ENCODE results near the gene DLG2. TPM values are rescaled to one million over a fixed set of nuclear protein-coding genes. Genes with fewer than 3 reads are reported as not detected.

The DLG2 gene
- total and polyA plus RNA-seq, 2 of the 8 experiments (the other 6 are each of a cell fraction or from before 2014, with no cell fraction given): 1.7 to 14.3 TPM

DNA sequence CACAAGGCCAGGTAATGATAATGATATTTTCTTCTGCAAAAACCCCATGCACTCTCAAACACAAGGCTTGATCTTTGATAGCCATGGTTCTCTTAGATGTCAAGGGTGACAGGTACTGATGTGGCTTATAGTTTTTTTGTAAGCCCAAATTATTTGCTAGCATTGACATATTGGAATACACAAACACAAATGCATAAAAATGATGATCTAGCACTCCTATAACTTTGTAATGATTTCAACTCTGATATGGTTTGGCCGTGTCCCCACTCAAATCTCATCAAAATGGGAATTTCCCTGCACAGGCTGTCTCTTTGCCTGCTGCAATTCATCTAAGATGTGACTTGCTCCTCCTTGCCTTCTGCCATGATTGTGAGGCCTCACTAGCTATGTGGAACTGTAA is 1768.5 kb downstream of the DLG2 start:
- no peak overlapping the region for H3K4me3 ChIP-seq (ENCODE audit: extremely low read depth in 1 of 4, insufficient read depth in 2 of 4, low read depth in 3 of 4, low read length in 4 of 4)
- TF ChIP-seq BACH1 (IDR thresholded peaks at IDR 0.05; ENCODE audit: low read length) (no peak), SAP30 (IDR thresholded peaks at IDR 0.05; ENCODE audit: insufficient read depth, insufficient replicate concordance, low read length) (no peak), SP4 (IDR thresholded peaks at IDR 0.05; ENCODE audit: low read length) (no peak), JUN (IDR thresholded peaks at IDR 0.05; ENCODE audit: low read depth, low read length) (no peak), TBP (IDR thresholded peaks at IDR 0.05; ENCODE audit: low read depth, low read length) (no peak), NRF1 (IDR thresholded peaks at IDR 0.05; ENCODE audit: low read depth, low read length) (no peak), EGR1 (IDR thresholded peaks at IDR 0.05; ENCODE audit: borderline replicate concordance, low read depth, low read length) (no peak), GTF2F1 (IDR thresholded peaks at IDR 0.05; ENCODE audit: borderline replicate concordance, low read depth, low read length) (no peak), EZH2 (IDR thresholded peaks at IDR 0.05; ENCODE audit: low read depth, low read length, severe bottlenecking) (no peak)
- TF ChIP-seq, protein P1, sequence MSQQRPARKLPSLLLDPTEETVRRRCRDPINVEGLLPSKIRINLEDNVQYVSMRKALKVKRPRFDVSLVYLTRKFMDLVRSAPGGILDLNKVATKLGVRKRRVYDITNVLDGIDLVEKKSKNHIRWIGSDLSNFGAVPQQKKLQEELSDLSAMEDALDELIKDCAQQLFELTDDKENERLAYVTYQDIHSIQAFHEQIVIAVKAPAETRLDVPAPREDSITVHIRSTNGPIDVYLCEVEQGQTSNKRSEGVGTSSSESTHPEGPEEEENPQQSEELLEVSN (IDR thresholded peaks at IDR 0.05): no peak
- TF ChIP-seq, protein P2, sequence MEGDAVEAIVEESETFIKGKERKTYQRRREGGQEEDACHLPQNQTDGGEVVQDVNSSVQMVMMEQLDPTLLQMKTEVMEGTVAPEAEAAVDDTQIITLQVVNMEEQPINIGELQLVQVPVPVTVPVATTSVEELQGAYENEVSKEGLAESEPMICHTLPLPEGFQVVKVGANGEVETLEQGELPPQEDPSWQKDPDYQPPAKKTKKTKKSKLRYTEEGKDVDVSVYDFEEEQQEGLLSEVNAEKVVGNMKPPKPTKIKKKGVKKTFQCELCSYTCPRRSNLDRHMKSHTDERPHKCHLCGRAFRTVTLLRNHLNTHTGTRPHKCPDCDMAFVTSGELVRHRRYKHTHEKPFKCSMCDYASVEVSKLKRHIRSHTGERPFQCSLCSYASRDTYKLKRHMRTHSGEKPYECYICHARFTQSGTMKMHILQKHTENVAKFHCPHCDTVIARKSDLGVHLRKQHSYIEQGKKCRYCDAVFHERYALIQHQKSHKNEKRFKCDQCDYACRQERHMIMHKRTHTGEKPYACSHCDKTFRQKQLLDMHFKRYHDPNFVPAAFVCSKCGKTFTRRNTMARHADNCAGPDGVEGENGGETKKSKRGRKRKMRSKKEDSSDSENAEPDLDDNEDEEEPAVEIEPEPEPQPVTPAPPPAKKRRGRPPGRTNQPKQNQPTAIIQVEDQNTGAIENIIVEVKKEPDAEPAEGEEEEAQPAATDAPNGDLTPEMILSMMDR (IDR thresholded peaks at IDR 0.05; ENCODE audit: control extremely low read depth in 1 of 3, insufficient read depth in 1 of 3, low read depth in 1 of 3, low read length in 3 of 3): no peak
- TF ChIP-seq, protein P3, sequence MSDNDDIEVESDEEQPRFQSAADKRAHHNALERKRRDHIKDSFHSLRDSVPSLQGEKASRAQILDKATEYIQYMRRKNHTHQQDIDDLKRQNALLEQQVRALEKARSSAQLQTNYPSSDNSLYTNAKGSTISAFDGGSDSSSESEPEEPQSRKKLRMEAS (IDR thresholded peaks at IDR 0.05): no peak
- H2AFZ ChIP-seq (ENCODE audit: low read length): no peak overlapping the region
- no peak overlapping the region for H3K18ac ChIP-seq (ENCODE audit: extremely low read depth, low read length)
- H3K4ac ChIP-seq (replicated peaks; ENCODE audit: insufficient read length, low read depth, low read length): no peak overlapping the region
- peaks cover 0 to 6% of the 10 kb centered on the region in 2 experiments; a peak in 2 of 4 replicates for H3K9me3 ChIP-seq (ENCODE audit: insufficient read depth in 2 of 2, low read depth in 1 of 2, low read length in 1 of 2)
- H3K4me2 ChIP-seq (ENCODE audit: insufficient read depth in 1 of 2, low read depth in 2 of 2, low read length in 2 of 2): no peak overlapping the region
- no peak overlapping the region for H3K56ac ChIP-seq (replicated peaks; ENCODE audit: insufficient read length, low read depth, low read length)
- CTCF ChIA-PET (ENCODE audit: partially characterized antibody): no interaction called here
- no peak overlapping the region for H3K27ac ChIP-seq (ENCODE audit: low read depth, low read length)
- no peak overlapping the region for H3K23ac ChIP-seq (ENCODE audit: insufficient read length)
- no peak overlapping the region for H4K91ac ChIP-seq (replicated peaks; ENCODE audit: insufficient read length, low read length)
- no peaks in the 10 kb centered on the region for H3K79me2 ChIP-seq (ENCODE audit: control insufficient read depth in 1 of 2, insufficient read depth in 2 of 2, low read length in 2 of 2)
- no peak overlapping the region for H2BK5ac ChIP-seq (ENCODE audit: low read depth, low read length)
- POLR2A ChIA-PET (ENCODE audit: partially characterized antibody): no interaction called here
- H2AK5ac ChIP-seq (ENCODE audit: low read depth, low read length): no peak overlapping the region
- 100% methylated on average over 1 of the region's 1 CpG; no CpG with 5 or more reads in 1 of the 2 experiments for WGBS, 2 experiments (ENCODE audit: extremely low coverage in 1 of 2, insufficient coverage in 1 of 2, insufficient read length in 1 of 2, insufficient replicate concordance in 2 of 2, low coverage in 1 of 2, low lambda C conversion rate in 2 of 2, missing lambda C conversion rate in 1 of 2)
- H3K4me1 ChIP-seq (replicated peaks in 1 of 4; ENCODE audit: control insufficient read depth in 3 of 4, insufficient read depth in 4 of 4, low read length in 3 of 4): no peaks in the 10 kb centered on the region
- H2BK120ac ChIP-seq (replicated peaks; ENCODE audit: low read depth, low read length): no peak overlapping the region
- H3K14ac ChIP-seq (ENCODE audit: insufficient read length): no peak overlapping the region
- H3K27me3 ChIP-seq (replicated peaks in 1 of 4; ENCODE audit: control insufficient read depth in 3 of 4, extremely low read depth in 1 of 4, insufficient read depth in 3 of 4, low read length in 3 of 4): no peaks in the 10 kb centered on the region
- no peak overlapping the region for H2BK15ac ChIP-seq (ENCODE audit: low read length)
- no peaks in the 10 kb centered on the region for H4K20me1 ChIP-seq (replicated peaks in 1 of 2; ENCODE audit: control insufficient read depth in 1 of 2, insufficient read depth in 2 of 2, low read length in 2 of 2)
- FAIRE-seq: no peak
- no peak overlapping the region for H4K8ac ChIP-seq (ENCODE audit: extremely low read depth, insufficient read depth, low read length)
- no peak overlapping the region for H3K9ac ChIP-seq (replicated peaks in 1 of 4; ENCODE audit: extremely low read depth in 1 of 4, low read depth in 3 of 4, low read length in 3 of 4)
- no peaks in the 10 kb centered on the region for H3K79me1 ChIP-seq (ENCODE audit: low read depth, low read length)
- no peak for DNase-seq (ENCODE audit: low read depth in 1 of 2, low spot score in 2 of 2)
- H3K36me3 ChIP-seq (ENCODE audit: control insufficient read depth in 2 of 4, insufficient read depth in 4 of 4, low read length in 3 of 4): no peaks in the 10 kb centered on the region
- H4K5ac ChIP-seq (ENCODE audit: insufficient read length, low read depth, low read length): no peak overlapping the region
- no peak overlapping the region for H2BK12ac ChIP-seq (ENCODE audit: low read depth, low read length)
- no peak overlapping the region for H2BK20ac ChIP-seq (ENCODE audit: low read length)
- no peaks in the 10 kb centered on the region for H3K23me2 ChIP-seq (ENCODE audit: low read depth, low read length)
